ENCODE measurements around the gene NUCB2. TPM values are rescaled to one million over a fixed set of nuclear protein-coding genes. Genes with fewer than 3 reads are reported as not detected.

The NUCB2 gene
- total and polyA plus RNA-seq, 2 of the 13 experiments (the other 11 are each of a cell fraction or from before 2014, with no cell fraction given) = 54.2 to 82.4 TPM

DNA sequence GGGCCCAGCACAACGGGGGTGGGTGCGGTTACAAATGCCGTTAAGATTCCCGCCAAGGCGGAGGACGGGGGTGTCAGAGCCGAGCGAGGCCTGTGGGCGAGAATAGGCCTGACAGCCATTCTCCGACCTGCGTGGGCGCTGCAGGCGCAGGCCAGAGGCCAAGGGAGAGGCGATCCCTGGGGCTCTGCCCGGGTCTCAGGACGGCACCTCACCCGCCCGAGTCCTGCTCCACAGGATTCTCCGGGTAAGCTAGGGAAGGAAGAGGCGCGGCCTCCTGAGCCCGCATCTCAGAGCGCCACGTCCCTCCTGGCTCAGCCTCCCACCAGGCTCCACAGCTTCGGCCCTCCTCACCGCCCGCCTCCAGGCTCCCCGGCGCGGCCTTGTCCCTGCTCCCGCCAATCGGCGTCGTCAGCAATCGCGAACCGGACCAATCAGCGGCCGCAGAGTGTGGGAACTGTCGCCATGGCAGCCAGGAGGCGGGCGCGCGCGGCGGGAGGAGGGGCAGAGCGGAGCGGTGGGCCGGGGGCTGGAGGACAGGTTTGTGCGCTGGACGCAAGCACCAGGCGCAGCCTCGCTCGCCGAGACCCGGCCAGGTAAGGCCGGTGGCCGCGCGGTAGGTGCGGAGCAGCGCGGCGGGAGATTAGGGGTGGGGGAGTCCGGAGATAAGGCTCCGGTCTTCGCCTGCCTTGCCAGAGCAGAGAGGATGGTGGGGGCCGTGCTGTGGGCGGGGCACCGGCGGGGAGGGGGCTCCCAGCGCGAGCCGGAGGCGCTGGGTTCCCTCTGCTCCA is at the start of gene NUCB2 (continued):
- no peak for TF ChIP-seq FOXO4 (CRISPR knock-in tag; conservative IDR thresholded peaks at IDR 0.05)
- TF ChIP-seq, protein P1, sequence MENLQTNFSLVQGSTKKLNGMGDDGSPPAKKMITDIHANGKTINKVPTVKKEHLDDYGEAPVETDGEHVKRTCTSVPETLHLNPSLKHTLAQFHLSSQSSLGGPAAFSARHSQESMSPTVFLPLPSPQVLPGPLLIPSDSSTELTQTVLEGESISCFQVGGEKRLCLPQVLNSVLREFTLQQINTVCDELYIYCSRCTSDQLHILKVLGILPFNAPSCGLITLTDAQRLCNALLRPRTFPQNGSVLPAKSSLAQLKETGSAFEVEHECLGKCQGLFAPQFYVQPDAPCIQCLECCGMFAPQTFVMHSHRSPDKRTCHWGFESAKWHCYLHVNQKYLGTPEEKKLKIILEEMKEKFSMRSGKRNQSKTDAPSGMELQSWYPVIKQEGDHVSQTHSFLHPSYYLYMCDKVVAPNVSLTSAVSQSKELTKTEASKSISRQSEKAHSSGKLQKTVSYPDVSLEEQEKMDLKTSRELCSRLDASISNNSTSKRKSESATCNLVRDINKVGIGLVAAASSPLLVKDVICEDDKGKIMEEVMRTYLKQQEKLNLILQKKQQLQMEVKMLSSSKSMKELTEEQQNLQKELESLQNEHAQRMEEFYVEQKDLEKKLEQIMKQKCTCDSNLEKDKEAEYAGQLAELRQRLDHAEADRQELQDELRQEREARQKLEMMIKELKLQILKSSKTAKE (CRISPR knock-in tag; IDR thresholded peaks at IDR 0.05; ENCODE audit: borderline replicate concordance) = no peak
- no peak for TF ChIP-seq AGO2 (optimal IDR thresholded peaks at IDR 0.05; ENCODE audit: low read depth, low read length)
- TF ChIP-seq DMAP1 (CRISPR knock-in tag; IDR thresholded peaks at IDR 0.05) = peak; percentile 85; the same call in 1 of the 2 replicates
- TF ChIP-seq FOXJ3 (CRISPR knock-in tag; IDR thresholded peaks at IDR 0.05; ENCODE audit: borderline replicate concordance) = no peak
- TF ChIP-seq ZGPAT (CRISPR knock-in tag; IDR thresholded peaks at IDR 0.05) = no peak
- no peak for TF ChIP-seq EZH2 (conservative IDR thresholded peaks at IDR 0.05; ENCODE audit: low read depth, low read length)
- TF ChIP-seq ELF4 (CRISPR knock-in tag; IDR thresholded peaks at IDR 0.05; ENCODE audit: borderline replicate concordance) = no peak
- no peak; the same call in 1 of the 2 replicates for TF ChIP-seq ZMYM3 (CRISPR knock-in tag; IDR thresholded peaks at IDR 0.05)
- TF ChIP-seq GFI1 (CRISPR knock-in tag; IDR thresholded peaks at IDR 0.05; ENCODE audit: borderline replicate concordance) = no peak
- TF ChIP-seq, protein P2, sequence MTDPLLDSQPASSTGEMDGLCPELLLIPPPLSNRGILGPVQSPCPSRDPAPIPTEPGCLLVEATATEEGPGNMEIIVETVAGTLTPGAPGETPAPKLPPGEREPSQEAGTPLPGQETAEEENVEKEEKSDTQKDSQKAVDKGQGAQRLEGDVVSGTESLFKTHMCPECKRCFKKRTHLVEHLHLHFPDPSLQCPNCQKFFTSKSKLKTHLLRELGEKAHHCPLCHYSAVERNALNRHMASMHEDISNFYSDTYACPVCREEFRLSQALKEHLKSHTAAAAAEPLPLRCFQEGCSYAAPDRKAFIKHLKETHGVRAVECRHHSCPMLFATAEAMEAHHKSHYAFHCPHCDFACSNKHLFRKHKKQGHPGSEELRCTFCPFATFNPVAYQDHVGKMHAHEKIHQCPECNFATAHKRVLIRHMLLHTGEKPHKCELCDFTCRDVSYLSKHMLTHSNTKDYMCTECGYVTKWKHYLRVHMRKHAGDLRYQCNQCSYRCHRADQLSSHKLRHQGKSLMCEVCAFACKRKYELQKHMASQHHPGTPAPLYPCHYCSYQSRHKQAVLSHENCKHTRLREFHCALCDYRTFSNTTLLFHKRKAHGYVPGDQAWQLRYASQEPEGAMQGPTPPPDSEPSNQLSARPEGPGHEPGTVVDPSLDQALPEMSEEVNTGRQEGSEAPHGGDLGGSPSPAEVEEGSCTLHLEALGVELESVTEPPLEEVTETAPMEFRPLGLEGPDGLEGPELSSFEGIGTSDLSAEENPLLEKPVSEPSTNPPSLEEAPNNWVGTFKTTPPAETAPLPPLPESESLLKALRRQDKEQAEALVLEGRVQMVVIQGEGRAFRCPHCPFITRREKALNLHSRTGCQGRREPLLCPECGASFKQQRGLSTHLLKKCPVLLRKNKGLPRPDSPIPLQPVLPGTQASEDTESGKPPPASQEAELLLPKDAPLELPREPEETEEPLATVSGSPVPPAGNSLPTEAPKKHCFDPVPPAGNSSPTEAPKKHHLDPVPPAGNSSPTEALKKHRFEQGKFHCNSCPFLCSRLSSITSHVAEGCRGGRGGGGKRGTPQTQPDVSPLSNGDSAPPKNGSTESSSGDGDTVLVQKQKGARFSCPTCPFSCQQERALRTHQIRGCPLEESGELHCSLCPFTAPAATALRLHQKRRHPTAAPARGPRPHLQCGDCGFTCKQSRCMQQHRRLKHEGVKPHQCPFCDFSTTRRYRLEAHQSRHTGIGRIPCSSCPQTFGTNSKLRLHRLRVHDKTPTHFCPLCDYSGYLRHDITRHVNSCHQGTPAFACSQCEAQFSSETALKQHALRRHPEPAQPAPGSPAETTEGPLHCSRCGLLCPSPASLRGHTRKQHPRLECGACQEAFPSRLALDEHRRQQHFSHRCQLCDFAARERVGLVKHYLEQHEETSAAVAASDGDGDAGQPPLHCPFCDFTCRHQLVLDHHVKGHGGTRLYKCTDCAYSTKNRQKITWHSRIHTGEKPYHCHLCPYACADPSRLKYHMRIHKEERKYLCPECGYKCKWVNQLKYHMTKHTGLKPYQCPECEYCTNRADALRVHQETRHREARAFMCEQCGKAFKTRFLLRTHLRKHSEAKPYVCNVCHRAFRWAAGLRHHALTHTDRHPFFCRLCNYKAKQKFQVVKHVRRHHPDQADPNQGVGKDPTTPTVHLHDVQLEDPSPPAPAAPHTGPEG (CRISPR knock-in tag; IDR thresholded peaks at IDR 0.05) = peak; percentile 93
- TF ChIP-seq, protein P3, sequence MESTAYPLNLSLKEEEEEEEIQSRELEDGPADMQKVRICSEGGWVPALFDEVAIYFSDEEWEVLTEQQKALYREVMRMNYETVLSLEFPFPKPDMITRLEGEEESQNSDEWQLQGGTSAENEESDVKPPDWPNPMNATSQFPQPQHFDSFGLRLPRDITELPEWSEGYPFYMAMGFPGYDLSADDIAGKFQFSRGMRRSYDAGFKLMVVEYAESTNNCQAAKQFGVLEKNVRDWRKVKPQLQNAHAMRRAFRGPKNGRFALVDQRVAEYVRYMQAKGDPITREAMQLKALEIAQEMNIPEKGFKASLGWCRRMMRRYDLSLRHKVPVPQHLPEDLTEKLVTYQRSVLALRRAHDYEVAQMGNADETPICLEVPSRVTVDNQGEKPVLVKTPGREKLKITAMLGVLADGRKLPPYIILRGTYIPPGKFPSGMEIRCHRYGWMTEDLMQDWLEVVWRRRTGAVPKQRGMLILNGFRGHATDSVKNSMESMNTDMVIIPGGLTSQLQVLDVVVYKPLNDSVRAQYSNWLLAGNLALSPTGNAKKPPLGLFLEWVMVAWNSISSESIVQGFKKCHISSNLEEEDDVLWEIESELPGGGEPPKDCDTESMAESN (CRISPR knock-in tag; conservative IDR thresholded peaks at IDR 0.05) = peak; percentile 66
- no peak for TF ChIP-seq ZFP36 (IDR thresholded peaks at IDR 0.05; ENCODE audit: borderline replicate concordance, low read depth, low read length, partially characterized antibody)
- no peak for TF ChIP-seq TBP (CRISPR knock-in tag; IDR thresholded peaks at IDR 0.05)
- TF ChIP-seq DRAP1 (CRISPR knock-in tag; IDR thresholded peaks at IDR 0.05) = peak; percentile 67; the same call in 1 of the 2 replicates
